C4-2B (cell line): ENCODE data around the gene MYH15.

Source experiments
- H3K27ac ChIP-seq: fragments of 450-650 bp; 2 replicates; pipeline ENCODE4 v1.5.1; 2017
- ZFX ChIP-seq: fragments of 450-650 bp; IDR thresholded peaks from 2 replicates; pipeline ENCODE4 v1.6.1; 2017
- TF ChIP-seq, protein P1 (sequence below): fragments of 450-650 bp; conservative IDR thresholded peaks from 2 replicates; pipeline ENCODE4 v1.5.1; 2017; ENCODE audit warnings: mild to moderate bottlenecking

The MYH15 gene

DNA sequence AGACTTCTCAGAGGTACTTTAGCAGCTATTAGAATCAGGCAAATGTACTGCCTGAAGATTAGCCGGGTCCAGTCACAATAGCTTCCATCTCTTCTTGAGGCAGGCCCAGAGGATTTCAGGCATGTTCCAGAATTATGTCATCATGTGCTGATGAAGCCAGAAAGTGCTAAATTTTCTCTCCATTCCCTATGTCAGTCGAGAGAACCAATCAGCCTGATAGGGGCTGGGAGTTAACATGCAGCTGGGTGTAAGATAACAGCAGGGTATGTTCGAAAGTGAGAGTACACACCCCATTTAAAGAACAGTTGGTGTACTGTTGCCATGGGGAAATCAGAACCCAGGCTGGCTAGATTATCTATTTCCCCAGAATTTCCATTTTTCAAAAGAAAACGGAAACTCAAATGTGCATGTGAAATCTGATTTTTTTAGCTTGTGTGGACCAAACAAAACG is 48.7 kb downstream of the MYH15 start:
- no peak overlapping the region for H3K27ac ChIP-seq
- TF ChIP-seq, protein P1, sequence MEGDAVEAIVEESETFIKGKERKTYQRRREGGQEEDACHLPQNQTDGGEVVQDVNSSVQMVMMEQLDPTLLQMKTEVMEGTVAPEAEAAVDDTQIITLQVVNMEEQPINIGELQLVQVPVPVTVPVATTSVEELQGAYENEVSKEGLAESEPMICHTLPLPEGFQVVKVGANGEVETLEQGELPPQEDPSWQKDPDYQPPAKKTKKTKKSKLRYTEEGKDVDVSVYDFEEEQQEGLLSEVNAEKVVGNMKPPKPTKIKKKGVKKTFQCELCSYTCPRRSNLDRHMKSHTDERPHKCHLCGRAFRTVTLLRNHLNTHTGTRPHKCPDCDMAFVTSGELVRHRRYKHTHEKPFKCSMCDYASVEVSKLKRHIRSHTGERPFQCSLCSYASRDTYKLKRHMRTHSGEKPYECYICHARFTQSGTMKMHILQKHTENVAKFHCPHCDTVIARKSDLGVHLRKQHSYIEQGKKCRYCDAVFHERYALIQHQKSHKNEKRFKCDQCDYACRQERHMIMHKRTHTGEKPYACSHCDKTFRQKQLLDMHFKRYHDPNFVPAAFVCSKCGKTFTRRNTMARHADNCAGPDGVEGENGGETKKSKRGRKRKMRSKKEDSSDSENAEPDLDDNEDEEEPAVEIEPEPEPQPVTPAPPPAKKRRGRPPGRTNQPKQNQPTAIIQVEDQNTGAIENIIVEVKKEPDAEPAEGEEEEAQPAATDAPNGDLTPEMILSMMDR = no peak
- TF ChIP-seq ZFX = no peak

DNA sequence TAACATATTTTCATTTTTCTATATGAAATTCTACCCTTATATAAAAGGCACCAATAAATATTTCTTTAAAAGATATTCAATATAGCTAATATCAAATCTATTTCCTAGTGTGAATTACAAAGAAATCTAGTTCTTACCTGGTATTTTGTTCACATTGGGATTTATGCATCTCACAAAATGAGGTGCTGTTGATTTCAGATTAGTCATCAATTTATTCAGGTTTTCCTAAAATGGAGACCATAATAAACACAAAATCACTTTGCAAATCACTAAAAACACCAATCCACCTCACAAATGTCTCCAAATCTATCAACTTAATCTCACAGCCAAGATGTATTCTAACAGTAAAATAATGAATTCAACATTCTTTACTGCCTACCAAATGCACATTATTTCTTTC is 51.2 kb downstream of the MYH15 start:
- H3K27ac ChIP-seq = no peak overlapping the region
- TF ChIP-seq ZFX = no peak
- TF ChIP-seq, protein P1 = no peak

DNA sequence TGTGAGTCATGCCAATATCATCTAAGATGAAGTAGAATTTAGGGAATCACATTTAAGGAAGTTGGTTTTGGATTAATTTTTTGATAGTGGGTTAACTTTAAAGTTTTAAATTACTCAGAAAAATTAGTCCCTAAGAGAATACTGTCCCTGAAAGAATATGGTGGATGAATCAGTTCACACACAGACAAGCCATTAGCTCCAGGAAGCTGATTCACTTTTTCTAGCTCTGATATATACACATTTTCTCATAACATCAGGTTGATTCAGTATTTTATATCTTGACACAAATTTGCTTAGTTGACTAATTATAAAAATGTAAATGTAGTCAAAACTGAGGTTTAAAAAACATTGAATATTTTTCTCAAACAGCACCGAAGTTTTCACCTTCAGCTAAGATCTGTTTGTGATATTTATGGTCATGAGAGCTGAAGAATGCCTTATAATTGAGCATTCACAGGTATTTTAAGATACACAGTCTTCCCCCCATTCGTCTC is 55.1 kb downstream of the MYH15 start:
- no peak for TF ChIP-seq ZFX
- TF ChIP-seq, protein P1 = no peak

DNA sequence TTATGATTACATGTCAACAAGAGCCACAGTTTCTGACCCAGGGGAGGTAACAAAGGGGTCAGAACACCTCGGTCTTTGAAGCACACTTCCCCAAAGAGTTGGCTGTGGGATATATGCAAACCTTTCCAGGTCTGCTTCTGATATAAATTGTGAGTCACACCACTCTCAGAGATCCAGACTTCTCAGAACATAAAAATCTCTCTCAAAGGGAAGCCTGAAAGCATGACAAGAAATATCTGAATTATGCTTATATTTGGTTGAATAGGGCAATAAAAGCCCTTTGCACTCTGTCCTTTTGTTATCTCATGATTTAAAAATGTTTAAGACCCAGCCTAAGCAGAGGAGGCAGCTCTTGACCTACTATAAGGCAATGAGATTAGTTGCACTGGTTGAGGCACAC is 56.8 kb downstream of the MYH15 start:
- H3K27ac ChIP-seq = no peak overlapping the region
- TF ChIP-seq, protein P1 = no peak
- no peak for TF ChIP-seq ZFX

More for the DNA sequence above, 55.1 kb downstream of the MYH15 start:
- no peak overlapping the region for H3K27ac ChIP-seq

DNA sequence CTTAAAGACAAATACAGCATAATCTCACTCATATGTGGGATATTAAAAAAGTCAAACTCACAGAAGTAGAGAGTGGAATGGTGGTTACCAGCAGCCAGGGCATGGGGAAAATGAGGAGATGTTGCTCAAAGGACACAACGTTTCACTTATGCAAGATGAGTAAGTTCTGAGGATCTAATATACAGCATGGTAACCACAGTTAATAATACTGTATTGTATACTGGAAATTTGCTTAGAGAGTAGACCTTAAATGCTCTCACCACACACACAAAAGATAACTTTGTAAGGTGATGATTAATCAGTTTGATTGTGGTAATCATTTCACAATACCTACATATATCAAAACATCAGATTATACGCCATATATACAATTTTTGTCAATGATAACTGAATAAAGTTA is 60.0 kb downstream of the MYH15 start:
- no peak for TF ChIP-seq ZFX
- TF ChIP-seq, protein P1 = no peak

DNA sequence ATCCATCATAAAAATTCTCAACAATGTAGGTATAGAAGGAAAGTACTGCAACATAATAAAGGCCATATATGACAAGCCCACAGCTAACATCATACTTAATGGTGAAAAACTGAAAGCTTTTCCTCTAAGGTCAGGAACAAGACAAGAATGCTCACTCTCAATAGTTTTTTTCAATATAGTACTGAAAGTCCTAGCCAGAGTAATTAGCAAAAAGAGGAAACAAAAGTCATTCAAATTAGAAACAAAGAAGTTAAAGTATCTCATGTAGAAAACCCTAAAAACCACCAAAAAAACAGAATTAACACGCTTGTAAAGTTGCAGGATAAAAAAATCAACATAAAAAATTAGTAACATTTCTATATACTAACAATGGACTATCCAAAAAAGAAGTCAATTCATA is 61.8 kb downstream of the MYH15 start:
- TF ChIP-seq, protein P1 = no peak
- no peak for TF ChIP-seq ZFX
- H3K27ac ChIP-seq = no peak overlapping the region

More for the DNA sequence above, 60.0 kb downstream of the MYH15 start:
- no peak overlapping the region for H3K27ac ChIP-seq

DNA sequence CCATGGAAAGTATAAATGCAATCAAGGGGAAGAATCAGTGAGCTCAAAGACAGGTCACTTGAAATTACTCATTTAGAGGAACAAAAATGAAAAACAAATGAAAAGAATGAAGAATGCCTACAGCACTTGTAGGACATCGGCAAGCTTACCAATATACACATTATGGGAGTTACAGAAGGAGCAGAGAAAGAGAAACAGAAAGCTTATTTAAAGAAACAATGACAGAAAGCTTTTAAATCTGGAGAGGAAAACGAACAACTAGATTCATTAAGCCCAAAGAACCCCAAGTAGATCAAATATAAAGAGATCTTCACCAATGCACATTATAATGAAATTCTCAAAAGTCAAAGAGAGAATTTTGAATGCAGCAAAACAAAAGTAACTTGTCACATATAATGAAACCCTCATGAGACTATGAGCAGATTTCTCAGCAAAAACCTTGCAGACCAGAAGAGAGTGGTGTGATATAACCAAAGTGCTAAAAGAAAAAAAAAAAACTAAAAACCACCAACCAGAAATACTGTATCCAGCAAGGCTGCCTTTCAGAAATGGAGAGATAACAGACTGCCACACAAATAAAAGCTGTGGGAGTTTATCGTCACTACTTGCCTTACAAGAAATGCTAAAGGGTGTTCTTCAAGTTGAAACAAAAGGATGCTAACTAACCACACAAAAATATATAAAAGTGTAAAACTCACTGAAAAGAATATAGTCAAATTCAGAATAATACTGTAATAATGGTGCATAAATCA is 63.1 kb downstream of the MYH15 start:
- H3K27ac ChIP-seq = no peak overlapping the region
- TF ChIP-seq, protein P1 = no peak
- TF ChIP-seq ZFX = no peak
